Fibroblast of gingiva (primary cell): ENCODE results near the gene VDAC2.

Experiments used
- DNase-seq: peaks from one replicate; pipeline ENCODE4 v3.0.0-alpha.2; 2011; ENCODE audit warnings: low read depth

The VDAC2 gene

GRCh38 chr10:75253281-75254220, 43.0 kb downstream of the VDAC2 start:
- no peak for DNase-seq

- no peak for DNase-seq
Measured at GRCh38 chr10:75254739-75255138, 44.1 kb downstream of the VDAC2 start.

- no peak for DNase-seq
Measured at GRCh38 chr10:75260990-75261389, 50.4 kb downstream of the VDAC2 start.

GRCh38 chr10:75261813-75262705, 51.5 kb downstream of the VDAC2 start:
- DNase-seq, result no peak

GRCh38 chr10:75263806-75264205, 53.2 kb downstream of the VDAC2 start:
- DNase-seq, result no peak

- no peak for DNase-seq
Measured at GRCh38 chr10:75265856-75266255, 55.3 kb downstream of the VDAC2 start.

GRCh38 chr10:75266945-75267344, 56.3 kb downstream of the VDAC2 start:
- DNase-seq, result peak; percentile 58

GRCh38 chr10:75269605-75270004, 59.0 kb downstream of the VDAC2 start:
- DNase-seq, result no peak

GRCh38 chr10:75272094-75272493, 61.5 kb downstream of the VDAC2 start:
- no peak for DNase-seq

GRCh38 chr10:75272896-75273295, 62.3 kb downstream of the VDAC2 start:
- no peak for DNase-seq

GRCh38 chr10:75276069-75276872, 65.7 kb downstream of the VDAC2 start:
- DNase-seq, result no peak

GRCh38 chr10:75280236-75280635, 69.6 kb downstream of the VDAC2 start:
- DNase-seq, result no peak
